Karpas-422 (cell line): ENCODE data around the gene TTC21B. TPM values are rescaled to one million over a fixed set of nuclear protein-coding genes. Genes with fewer than 3 reads are reported as not detected.
"Not testable (repeated sequence)": the region's sequence is repeated elsewhere in the genome, so short reads cannot be mapped to it uniquely, and the experiment has no call there.

Experiments
- DNase-seq: peaks from one replicate; pipeline ENCODE4 v3.0.0-alpha.2; 2015
- H2AFZ ChIP-seq: fragments of 200-600 bp; sonication (generic); 2 replicates; pipeline ENCODE4 v1.6.1; 2014; ENCODE audit warnings: antibody characterized with exemption, low read length, mixed read lengths
- H3K27ac ChIP-seq: fragments of 200-600 bp; sonication (generic); 2 replicates; pipeline ENCODE4 v1.5.1; 2014; ENCODE audit warnings: mild to moderate bottlenecking, low read length, moderate library complexity
- H3K27me3 ChIP-seq: fragments of 200-600 bp; sonication (generic); 2 replicates; pipeline ENCODE4 v1.6.1; 2014; ENCODE audit warnings: low read length, mixed read lengths
- H3K36me3 ChIP-seq: fragments of 200-600 bp; sonication (generic); 2 replicates; pipeline ENCODE4 v1.6.1; 2014; ENCODE audit warnings: low read length, mixed read lengths; ENCODE audit not compliant: insufficient read depth
- H3K4me1 ChIP-seq: fragments of 200-600 bp; sonication (generic); 2 replicates; pipeline ENCODE4 v1.6.1; 2014; ENCODE audit warnings: mild to moderate bottlenecking, low read length, mixed read lengths
- H3K4me2 ChIP-seq: fragments of 200-600 bp; sonication (generic); 2 replicates; pipeline ENCODE4 v1.6.1; 2014; ENCODE audit warnings: low read length, low read depth, mild to moderate bottlenecking; ENCODE audit not compliant: poor library complexity, severe bottlenecking
- H3K4me3 ChIP-seq: fragments of 200-600 bp; sonication (generic); 2 replicates; pipeline ENCODE4 v1.5.1; 2014; ENCODE audit warnings: mild to moderate bottlenecking, antibody characterized with exemption, low read length, mixed read lengths
- H3K79me2 ChIP-seq: fragments of 200-600 bp; sonication (generic); 2 replicates; pipeline ENCODE4 v1.6.1; 2014; ENCODE audit warnings: mild to moderate bottlenecking, low read length, mixed read lengths
- H3K9ac ChIP-seq: fragments of 200-600 bp; sonication (generic); 2 replicates; pipeline ENCODE4 v1.6.0; 2014; ENCODE audit warnings: low read length
- H3K9me2 ChIP-seq: fragments of 200-600 bp; sonication (generic), shearing (Covaris generic); replicated peaks from 2 replicates; pipeline ENCODE4 v1.6.0; 2014; ENCODE audit warnings: mild to moderate bottlenecking, low read length, moderate library complexity; ENCODE audit not compliant: insufficient read depth
- H3K9me3 ChIP-seq: fragments of 300-700, 200-600 bp; sonication (generic); 2 replicates; pipeline ENCODE4 v1.6.1; 2014; ENCODE audit warnings: low read length, mixed read lengths
- H4K20me1 ChIP-seq: fragments of 200-600 bp; sonication (generic); 2 replicates; pipeline ENCODE4 v1.6.1; 2014; ENCODE audit warnings: mild to moderate bottlenecking, antibody characterized with exemption, low read length, low read depth; ENCODE audit not compliant: insufficient read depth
- total RNA-seq: library from RNA; depleted of rRNA; stranded (reverse); fragments of >200 nt; shearing (Covaris generic); gene quantifications from 2 replicates; pipeline ENCODE4 v1.2.3, GENCODE V29; 2014; ENCODE audit warnings: low replicate concordance; rRNA removed

Gene TTC21B
- 41.2 and 47.8 TPM in 2 replicates for total RNA-seq

DNA sequence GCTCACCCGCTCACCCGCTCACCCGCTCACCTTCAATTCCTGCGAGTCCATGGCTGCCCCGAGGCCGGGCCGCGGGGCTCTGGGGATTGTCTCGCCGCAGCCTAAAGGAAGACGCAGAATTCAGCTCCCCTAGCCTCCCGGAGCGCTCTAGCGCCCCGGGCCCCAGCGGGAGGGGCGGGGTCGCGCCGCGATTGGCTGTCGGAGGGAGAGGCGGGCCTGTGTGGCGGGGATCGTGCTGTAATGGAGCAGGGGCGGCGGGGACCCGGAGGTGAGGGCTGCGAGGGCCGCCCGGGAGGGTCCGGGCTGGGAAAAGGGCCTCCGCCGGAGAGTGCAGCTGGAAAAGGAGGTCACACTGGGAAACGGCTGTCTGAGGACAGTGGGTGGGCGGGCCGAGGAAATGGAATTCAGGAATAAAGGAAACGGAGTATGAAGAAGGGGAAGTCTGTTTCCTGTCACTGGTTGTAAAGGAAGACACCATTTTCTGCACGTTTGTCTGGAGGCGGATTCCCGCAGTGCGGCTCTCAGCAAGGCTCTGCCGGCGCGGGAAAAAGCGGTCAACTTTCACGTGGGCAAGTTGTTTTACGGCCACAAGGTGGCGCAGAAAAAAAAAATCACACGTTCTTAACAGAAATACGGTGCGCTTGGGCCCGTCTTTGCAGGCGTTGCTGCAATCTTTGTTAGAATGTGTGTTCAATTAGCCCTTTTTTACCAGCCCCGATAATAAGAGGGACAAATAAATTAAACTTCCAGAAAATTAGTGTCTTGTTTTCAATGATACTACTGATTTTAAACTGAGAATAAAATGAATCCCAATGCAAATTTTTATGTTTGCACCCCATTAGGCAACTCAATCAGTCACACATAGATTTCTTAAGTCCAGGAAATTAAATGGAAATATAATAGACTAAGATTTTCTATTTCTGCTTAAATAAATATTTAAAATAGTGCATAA is at the start of gene TTC21B:
Gene TTC21B, minus strand, starts transcription at position 122 of the 952 bp plus-strand sequence. Its CDS starts 71 bp downstream, at position 51.
- Histone ChIP-seq H3K79me2 (peaks cover 42% of the 10 kb centered on the region), H3K4me1 (peaks cover 24% of the 10 kb centered on the region), H4K20me1 (no peaks in the 10 kb centered on the region), H3K4me2 (peak within 1 kb of the TSS; percentile 77), H3K36me3 (peaks cover 8% of the 10 kb centered on the region), H3K9ac (peak within 1 kb of the TSS; percentile 85), H3K27ac (peak within 1 kb of the TSS; percentile 28; the same call in 1 of the 2 replicates), H3K9me2 (no peaks in the 10 kb centered on the region), H3K4me3 (peak within 1 kb of the TSS; percentile 87), H3K9me3 (no peaks in the 10 kb centered on the region), H2AFZ (peak within 1 kb of the TSS; percentile 80), H3K27me3 (no peaks in the 10 kb centered on the region)
- DNase-seq: peak; percentile 97

DNA sequence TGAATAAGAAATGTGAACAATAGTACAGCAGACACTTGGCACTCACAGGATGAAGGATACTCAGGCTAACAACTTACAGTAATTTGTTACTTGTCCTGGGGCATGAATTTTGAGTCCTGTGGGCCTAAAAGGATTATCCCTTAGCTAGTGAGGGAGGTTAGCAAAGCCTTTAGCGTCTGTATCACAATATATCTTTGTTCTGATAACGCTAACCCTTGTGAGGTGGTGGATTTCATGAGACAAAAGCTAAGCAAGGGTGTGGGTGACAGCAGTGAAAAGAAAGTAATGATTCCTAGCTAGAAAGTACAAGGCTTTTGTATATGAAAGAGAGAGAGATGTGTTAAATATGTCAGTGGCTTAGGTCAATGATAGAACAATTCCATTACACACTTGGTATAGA is 46.8 kb upstream of the TTC21B start:
- H3K79me2 ChIP-seq: no peaks in the 10 kb centered on the region
- no peak overlapping the region for H2AFZ ChIP-seq
- no peak for DNase-seq

DNA sequence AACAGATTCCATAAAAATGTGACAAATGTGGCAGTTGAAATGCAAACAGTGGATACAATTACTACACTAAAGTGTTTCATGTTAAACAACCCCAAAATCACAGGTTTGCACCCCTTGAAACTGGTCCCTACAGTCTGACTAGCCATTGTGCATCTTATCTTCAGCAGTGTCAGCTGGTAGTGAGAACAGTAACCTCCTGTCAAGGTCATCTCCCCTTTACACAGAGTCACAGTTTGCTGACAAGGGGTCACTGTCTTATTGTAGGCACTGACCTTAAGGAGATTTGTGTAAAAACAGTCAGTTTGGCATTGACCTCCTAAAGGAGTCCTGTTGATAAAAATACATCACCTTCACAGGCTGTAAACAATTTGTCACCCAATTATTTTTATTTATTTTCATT is 37.3 kb upstream of the TTC21B start:
- Histone ChIP-seq H3K27ac (no peak overlapping the region), H2AFZ (no peak overlapping the region), H3K9me2 (no peaks in the 10 kb centered on the region), H3K4me1 (no peaks in the 10 kb centered on the region), H3K9ac (no peak overlapping the region), H3K27me3 (no peaks in the 10 kb centered on the region), H4K20me1 (no peaks in the 10 kb centered on the region), H3K9me3 (no peaks in the 10 kb centered on the region), H3K4me2 (no peak overlapping the region), H3K4me3 (no peak overlapping the region), H3K79me2 (no peaks in the 10 kb centered on the region), H3K36me3 (no peaks in the 10 kb centered on the region)
- DNase-seq: no peak

More for the DNA sequence above, 46.8 kb upstream of the TTC21B start:
- no peaks in the 10 kb centered on the region for H4K20me1 ChIP-seq
- H3K9me3 ChIP-seq: no peaks in the 10 kb centered on the region
- H3K9ac ChIP-seq: no peak overlapping the region
- no peaks in the 10 kb centered on the region for H3K27me3 ChIP-seq
- H3K4me3 ChIP-seq: no peak overlapping the region
- no peak overlapping the region for H3K27ac ChIP-seq
- H3K4me2 ChIP-seq: no peak overlapping the region
- no peaks in the 10 kb centered on the region for H3K9me2 ChIP-seq
- no peaks in the 10 kb centered on the region for H3K36me3 ChIP-seq
- H3K4me1 ChIP-seq: no peaks in the 10 kb centered on the region

DNA sequence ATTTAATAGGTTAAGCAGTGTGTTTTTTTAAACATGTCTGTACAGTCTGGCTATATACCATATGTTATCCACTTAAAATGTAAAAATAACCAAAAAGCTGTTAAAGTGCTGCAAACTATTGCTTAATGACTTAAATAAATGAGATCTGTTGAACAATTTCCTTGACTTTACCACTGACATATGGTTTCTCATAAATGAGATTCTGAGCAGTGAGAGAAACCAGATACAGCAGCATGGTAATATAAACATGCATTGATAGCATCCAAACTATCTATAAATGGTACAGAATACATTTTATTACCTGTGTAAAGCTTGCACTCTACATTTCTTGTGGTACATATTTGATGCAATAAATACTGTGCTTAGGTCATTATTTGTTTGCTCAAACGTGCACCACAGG is 36.3 kb upstream of the TTC21B start:
- no peak overlapping the region for H2AFZ ChIP-seq
- H3K4me3 ChIP-seq: no peak overlapping the region
- no peak overlapping the region for H3K9ac ChIP-seq
- no peaks in the 10 kb centered on the region for H3K27me3 ChIP-seq
- no peak overlapping the region for H3K27ac ChIP-seq
- H3K79me2 ChIP-seq: no peaks in the 10 kb centered on the region
- no peaks in the 10 kb centered on the region for H3K4me1 ChIP-seq
- H3K9me2 ChIP-seq: no peaks in the 10 kb centered on the region
- no peaks in the 10 kb centered on the region for H3K9me3 ChIP-seq
- H3K4me2 ChIP-seq: no peak overlapping the region
- H3K36me3 ChIP-seq: no peaks in the 10 kb centered on the region
- no peak for DNase-seq
- H4K20me1 ChIP-seq: no peaks in the 10 kb centered on the region

DNA sequence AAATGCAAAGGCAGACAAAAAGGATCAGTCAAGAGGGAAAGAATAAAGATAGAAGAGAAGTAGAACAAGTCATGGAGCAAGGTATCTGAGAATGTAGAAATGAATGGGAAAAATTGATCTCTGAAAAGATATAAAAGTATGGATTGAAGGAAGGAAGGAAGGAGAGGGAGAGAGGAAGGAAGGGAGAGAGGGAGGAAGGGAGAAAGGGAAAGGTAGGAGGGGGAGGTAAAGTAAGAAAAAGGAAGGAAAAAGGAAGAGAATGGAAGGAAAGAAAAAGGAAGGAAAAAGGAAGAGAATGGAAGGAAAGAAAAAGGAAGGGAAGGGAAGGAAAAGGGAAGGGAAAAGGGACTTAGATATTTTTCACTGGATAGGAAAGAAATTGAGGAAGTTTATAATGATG is 31.5 kb upstream of the TTC21B start:
- no peaks in the 10 kb centered on the region for H3K79me2 ChIP-seq
- H3K9me2 ChIP-seq: no peaks in the 10 kb centered on the region
- no peaks in the 10 kb centered on the region for H4K20me1 ChIP-seq
- no peaks in the 10 kb centered on the region for H3K36me3 ChIP-seq
- H2AFZ ChIP-seq: no peak overlapping the region
- DNase-seq: no peak
- no peak overlapping the region for H3K4me3 ChIP-seq
- no peaks in the 10 kb centered on the region for H3K27me3 ChIP-seq
- H3K9ac ChIP-seq: no peak overlapping the region
- H3K4me1 ChIP-seq: no peaks in the 10 kb centered on the region
- H3K4me2 ChIP-seq: no peak overlapping the region
- H3K27ac ChIP-seq: no peak overlapping the region
- no peaks in the 10 kb centered on the region for H3K9me3 ChIP-seq

DNA sequence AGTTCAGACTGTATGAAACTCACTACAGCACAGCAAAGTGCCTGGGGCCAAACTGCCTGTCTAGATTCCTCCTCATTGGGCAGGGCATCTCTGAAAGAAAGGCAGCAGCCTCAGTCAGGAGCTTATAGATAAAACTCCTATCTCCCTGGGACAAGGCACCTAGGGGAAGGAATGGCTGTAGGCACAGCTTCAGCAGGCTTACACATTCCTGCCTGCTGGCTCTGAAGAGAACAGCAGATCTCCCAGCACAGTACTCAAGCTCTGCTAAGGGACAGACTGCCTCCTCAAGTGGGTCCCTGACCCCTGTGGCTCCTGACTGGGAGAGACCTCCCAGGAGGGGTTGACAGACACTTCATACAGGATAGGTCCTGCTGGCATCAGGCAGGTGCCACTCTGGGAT is 18.6 kb upstream of the TTC21B start:
- not testable (repeated sequence) for H3K79me2 ChIP-seq, H3K9ac ChIP-seq, H3K27me3 ChIP-seq

DNA sequence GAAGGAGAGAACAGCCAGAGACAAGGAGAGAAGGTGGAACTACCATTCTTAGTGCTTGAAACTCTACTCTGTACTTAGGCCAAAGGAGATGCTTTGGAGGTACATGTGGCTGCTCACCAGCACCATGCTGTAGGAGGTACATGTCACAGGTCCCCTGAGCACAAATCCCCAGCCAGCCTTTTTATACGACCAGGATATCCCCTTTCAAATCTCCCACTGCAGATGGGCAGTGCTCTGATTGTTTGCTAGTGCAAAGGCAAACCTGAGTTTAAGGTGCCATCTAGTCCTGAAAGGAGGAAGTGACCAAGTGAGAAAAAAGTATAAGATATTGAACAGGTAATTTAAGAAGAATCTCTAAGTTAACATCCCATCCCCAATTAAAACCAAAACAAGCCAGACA is 17.1 kb upstream of the TTC21B start:
- H3K4me1 ChIP-seq: peaks cover 4% of the 10 kb centered on the region; the same call in 1 of the 2 replicates
- H4K20me1 ChIP-seq: no peaks in the 10 kb centered on the region
- no peak for DNase-seq
- H2AFZ ChIP-seq: 0 out of 2 replicates have a peak overlapping the region, but pooled peaks have one; percentile 33
- no peaks in the 10 kb centered on the region for H3K36me3 ChIP-seq
- no peaks in the 10 kb centered on the region for H3K9me2 ChIP-seq
- no peaks in the 10 kb centered on the region for H3K79me2 ChIP-seq
- H3K27me3 ChIP-seq: no peaks in the 10 kb centered on the region
- H3K4me2 ChIP-seq: no peak overlapping the region
- H3K9me3 ChIP-seq: no peaks in the 10 kb centered on the region
- H3K9ac ChIP-seq: no peak overlapping the region
- no peak overlapping the region for H3K27ac ChIP-seq
- no peak overlapping the region for H3K4me3 ChIP-seq

More for the DNA sequence above, 18.6 kb upstream of the TTC21B start:
- not testable (repeated sequence) for H3K4me1 ChIP-seq, H3K9me3 ChIP-seq, DNase-seq, H3K9me2 ChIP-seq, H4K20me1 ChIP-seq, H3K4me3 ChIP-seq, H3K4me2 ChIP-seq, H3K36me3 ChIP-seq, H3K27ac ChIP-seq, H2AFZ ChIP-seq

DNA sequence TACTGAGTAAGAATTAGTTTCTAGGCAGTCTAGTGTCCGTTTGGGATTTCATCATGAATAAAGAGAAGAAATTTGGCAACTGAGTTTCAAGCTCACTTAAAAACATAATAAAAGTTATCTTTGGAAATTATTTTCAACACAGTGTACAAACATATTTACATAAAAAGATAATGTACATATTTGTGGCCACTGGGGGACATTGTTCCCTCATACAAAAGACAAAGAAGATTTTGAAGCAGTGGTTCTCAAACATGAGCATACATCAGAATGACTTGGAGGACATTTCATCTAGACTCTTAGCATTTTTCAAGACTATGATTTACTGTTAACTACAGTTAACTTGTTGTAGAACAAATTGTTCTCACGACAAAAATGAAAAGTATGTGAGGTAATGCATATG is 15.7 kb upstream of the TTC21B start:
- Histone ChIP-seq H2AFZ (no peak overlapping the region), H3K79me2 (no peaks in the 10 kb centered on the region), H3K27ac (no peak overlapping the region), H3K4me3 (no peak overlapping the region), H3K27me3 (no peaks in the 10 kb centered on the region), H4K20me1 (no peaks in the 10 kb centered on the region), H3K9me2 (no peaks in the 10 kb centered on the region), H3K4me2 (no peak overlapping the region), H3K9ac (no peak overlapping the region), H3K9me3 (no peaks in the 10 kb centered on the region), H3K4me1 (peaks cover 4% of the 10 kb centered on the region; the same call in 1 of the 2 replicates), H3K36me3 (no peaks in the 10 kb centered on the region)
- no peak for DNase-seq
